Endothelial cell of umbilical vein (primary cell): ENCODE results near the gene SSR2.

Experiments used
- CTCF ChIP-seq, 2 donors: IDR thresholded peaks; 1 replicate in 1 of 2; 2 replicates in 1 of 2; pipeline ENCODE4 v1.5.1; 2011; ENCODE audit warnings: low read length in 2 of 2, mild to moderate bottlenecking in 2 of 2, moderate library complexity in 2 of 2, control low read depth in 1 of 2, inconsistent platforms in 1 of 2, low read depth in 1 of 2; ENCODE audit not compliant: insufficient read depth in 1 of 2; ENCODE audit errors: extremely low read depth in 1 of 2
- EZH2 ChIP-seq: IDR thresholded peaks from 2 replicates; pipeline ENCODE4 v1.6.1; 2012; ENCODE audit warnings: borderline replicate concordance, low read depth, mild to moderate bottlenecking, moderate library complexity, low read length, inconsistent platforms; ENCODE audit not compliant: severe bottlenecking
- JUN ChIP-seq: IDR thresholded peaks from 2 replicates; pipeline ENCODE4 v1.6.1; 2011; ENCODE audit warnings: borderline replicate concordance, low read depth; ENCODE audit not compliant: insufficient read length, insufficient read depth
- MYC ChIP-seq: IDR thresholded peaks from one replicate; pipeline ENCODE4 v1.6.1; 2011; ENCODE audit warnings: mild to moderate bottlenecking, low read depth, low read length
- POLR2A ChIP-seq: IDR thresholded peaks from 2 replicates; pipeline ENCODE4 v1.6.1; 2012; ENCODE audit warnings: low read depth, mild to moderate bottlenecking, control low read depth, low read length

GRCh38 chr1:155978973-155979429, 41.8 kb downstream of the SSR2 start:
- TF ChIP-seq EZH2 (no peak), MYC (no peak), CTCF (IDR thresholded peaks at IDR 0.05; ENCODE audit: extremely low read depth in 1 of 2, insufficient read depth in 1 of 2, low read depth in 1 of 2, low read length in 2 of 2) (no peak), JUN (no peak), POLR2A (no peak)
